Spleen (tissue), 7 donors: Measurements from ENCODE around the gene ITPR2.

Experiments used
- CTCF ChIP-seq, 11 experiments: fragments of 200-600 bp in 7 of 11; fragments of 450-650 bp in 4 of 11; sonication (generic) in 4 of 11; IDR thresholded peaks in 8 of 11; conservative IDR thresholded peaks in 3 of 11; 1 replicate in 7 of 11; 2 replicates in 4 of 11; pipeline versions ENCODE4 v1.4.0 to v1.8.0; 2016 to 2021; ENCODE audit warnings: antibody characterized with exemption in 11 of 11, inconsistent platforms in 4 of 11, mild to moderate bottlenecking in 1 of 11
- POLR2A ChIP-seq, 3 donors: fragments of 450-650 bp; IDR thresholded peaks; one replicate each; pipeline ENCODE4 v1.5.1; 2017; ENCODE audit warnings: antibody characterized with exemption in 3 of 3, mild to moderate bottlenecking in 1 of 3
- donor health status: DM: no; HTN: no; CAD: no; lungs with moderate emphysema.
- donor health status: DM: no; HTN: no; CAD: no.
- donor health status: DM: no; HTN: no; CAD: no.

GRCh38 chr12:26740348-26740747 is 92.6 kb downstream of the ITPR2 start:
- TF ChIP-seq CTCF (IDR thresholded peaks at IDR 0.05 in 8 of 11, conservative IDR thresholded peaks at IDR 0.05 in 3 of 11) (no peak), POLR2A (IDR thresholded peaks at IDR 0.05) (no peak)
